Activated naive CD4-positive, alpha-beta T cell treated with anti-CD3 and anti-CD28 coated beads for 36 hours (primary cell): ENCODE results near the gene CDC14A. TPM values are rescaled to one million over a fixed set of nuclear protein-coding genes. Genes with fewer than 3 reads are reported as not detected.
"Not testable (repeated sequence)": the region's sequence is repeated elsewhere in the genome, so short reads cannot be mapped to it uniquely, and the experiment has no call there.

Source experiments
- CTCF ChIA-PET: fragments of 350-600 bp; sonication (Branson Sonifier 250); formaldehyde crosslinking; loops from one replicate; lab custom pipeline; 2021; ENCODE audit warnings: antibody characterized with exemption; lab: Charles Lee
- DNase-seq: peaks from one replicate; pipeline ENCODE4 v3.0.0-alpha.2; 2020
- H3K27ac Mint-ChIP-seq: one replicate; pipeline ENCODE4 v1.8.0; 2021; ENCODE audit warnings: mild to moderate bottlenecking, mixed read lengths
- H3K27me3 Mint-ChIP-seq: one replicate; pipeline ENCODE4 v1.8.0; 2021; ENCODE audit warnings: low read depth, mixed read lengths
- H3K36me3 Mint-ChIP-seq: one replicate; pipeline ENCODE4 v1.8.0; 2021; ENCODE audit warnings: low read depth, mixed read lengths
- H3K4me1 Mint-ChIP-seq: one replicate; pipeline ENCODE4 v1.8.0; 2021; ENCODE audit warnings: low read depth, mixed read lengths
- H3K4me3 Mint-ChIP-seq: one replicate; pipeline ENCODE4 v1.8.0; 2021; ENCODE audit warnings: mild to moderate bottlenecking, moderate library complexity, mixed read lengths
- H3K9me3 Mint-ChIP-seq: one replicate; pipeline ENCODE4 v1.8.0; 2021; ENCODE audit warnings: mixed read lengths
- intact Hi-C: fragments of 100-400 bp; cut with micrococcal nuclease; formaldehyde crosslinking; loops from one replicate; pipeline ENCODE4 v1.15.1; 2023
- total RNA-seq, 2 experiments: library from RNA; stranded (reverse); gene quantifications; one replicate each; pipeline ENCODE4 v1.2.3, GENCODE V29; 2021

Gene CDC14A
- total RNA-seq, 2 experiments from 2014 or later = 10.1 to 13.1 TPM

- intact Hi-C loops = no loop called here
- no peak overlapping the region for H3K4me3 Mint-ChIP-seq
- peaks cover 14% of the 10 kb centered on the region for H3K9me3 Mint-ChIP-seq
- H3K36me3 Mint-ChIP-seq = peaks cover 5% of the 10 kb centered on the region
- CTCF ChIA-PET = interaction anchor here (0.5 to 0.7 kb wide), 2 partner anchors 10 to 464 kb away, joined by 3 read pairs; no protein-coding TSS in a partner anchor
- no peak overlapping the region for H3K27ac Mint-ChIP-seq
- H3K27me3 Mint-ChIP-seq = no peaks in the 10 kb centered on the region
- no peak for DNase-seq
- peaks cover 13% of the 10 kb centered on the region for H3K4me1 Mint-ChIP-seq
Observed at GRCh38 chr1:100321506-100321905, 30.8 kb upstream of the CDC14A start.

DNA sequence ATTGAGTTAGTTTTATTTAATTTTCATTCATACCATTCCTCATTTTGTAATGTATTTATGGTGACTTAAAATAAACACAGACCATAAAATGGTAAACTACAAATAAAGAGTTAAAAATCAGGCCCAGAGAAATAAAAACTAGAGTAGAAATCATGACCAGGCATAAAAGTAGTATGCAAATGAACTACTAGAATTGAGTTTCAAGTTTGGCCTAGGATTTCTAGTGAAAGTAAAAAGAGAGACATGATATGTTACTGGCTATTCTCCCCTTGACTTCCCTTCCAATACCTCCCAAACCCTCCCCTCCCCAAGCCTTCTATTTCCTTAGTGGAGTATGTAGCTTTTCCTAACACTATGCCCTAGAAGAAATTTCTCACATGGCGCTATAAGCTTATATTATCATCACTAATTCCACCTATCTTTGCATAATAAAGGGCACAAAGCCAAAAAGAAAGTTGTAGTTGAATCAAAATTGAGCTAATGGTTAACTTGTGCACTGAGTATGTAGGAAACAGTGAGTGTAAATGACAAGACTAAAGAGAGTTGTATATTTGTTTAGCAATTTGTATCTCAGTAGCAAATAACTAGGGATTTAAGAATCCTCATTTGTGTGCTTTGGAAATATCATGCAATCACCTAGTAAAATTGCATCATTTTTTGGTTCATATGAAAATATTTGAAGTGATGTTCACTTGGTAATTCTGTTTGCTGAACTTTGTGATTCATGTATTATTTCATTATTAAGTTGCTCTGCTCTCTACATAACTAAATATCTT lies 29.7 kb upstream of the CDC14A start:
- DNase-seq = no peak
- intact Hi-C loops = no loop called here
- Mint-ChIP-seq H3K27ac (peak overlapping the region; percentile 59), H3K4me3 (no peak overlapping the region), H3K4me1 (peaks cover 13% of the 10 kb centered on the region), H3K27me3 (no peaks in the 10 kb centered on the region), H3K36me3 (peaks cover 5% of the 10 kb centered on the region), H3K9me3 (peaks cover 10% of the 10 kb centered on the region)
- CTCF ChIA-PET = interaction anchor here (0.5 to 1.3 kb wide), 6 partner anchors 33 to 136 kb away, joined by 3 to 5 read pairs (median 3); no protein-coding TSS in a partner anchor

- DNase-seq = no peak
- Mint-ChIP-seq H3K27ac (peak overlapping the region; percentile 59), H3K4me1 (peaks cover 13% of the 10 kb centered on the region), H3K4me3 (no peak overlapping the region), H3K9me3 (peaks cover 10% of the 10 kb centered on the region), H3K36me3 (peaks cover 5% of the 10 kb centered on the region), H3K27me3 (no peaks in the 10 kb centered on the region)
- intact Hi-C loops = no loop called here
- CTCF ChIA-PET = interaction anchor here (0.6 to 1.0 kb wide), 2 partner anchors 108 to 135 kb away, joined by 4 to 5 read pairs; no protein-coding TSS in a partner anchor
Observed at GRCh38 chr1:100323419-100324106, 28.7 kb upstream of the CDC14A start.

DNA sequence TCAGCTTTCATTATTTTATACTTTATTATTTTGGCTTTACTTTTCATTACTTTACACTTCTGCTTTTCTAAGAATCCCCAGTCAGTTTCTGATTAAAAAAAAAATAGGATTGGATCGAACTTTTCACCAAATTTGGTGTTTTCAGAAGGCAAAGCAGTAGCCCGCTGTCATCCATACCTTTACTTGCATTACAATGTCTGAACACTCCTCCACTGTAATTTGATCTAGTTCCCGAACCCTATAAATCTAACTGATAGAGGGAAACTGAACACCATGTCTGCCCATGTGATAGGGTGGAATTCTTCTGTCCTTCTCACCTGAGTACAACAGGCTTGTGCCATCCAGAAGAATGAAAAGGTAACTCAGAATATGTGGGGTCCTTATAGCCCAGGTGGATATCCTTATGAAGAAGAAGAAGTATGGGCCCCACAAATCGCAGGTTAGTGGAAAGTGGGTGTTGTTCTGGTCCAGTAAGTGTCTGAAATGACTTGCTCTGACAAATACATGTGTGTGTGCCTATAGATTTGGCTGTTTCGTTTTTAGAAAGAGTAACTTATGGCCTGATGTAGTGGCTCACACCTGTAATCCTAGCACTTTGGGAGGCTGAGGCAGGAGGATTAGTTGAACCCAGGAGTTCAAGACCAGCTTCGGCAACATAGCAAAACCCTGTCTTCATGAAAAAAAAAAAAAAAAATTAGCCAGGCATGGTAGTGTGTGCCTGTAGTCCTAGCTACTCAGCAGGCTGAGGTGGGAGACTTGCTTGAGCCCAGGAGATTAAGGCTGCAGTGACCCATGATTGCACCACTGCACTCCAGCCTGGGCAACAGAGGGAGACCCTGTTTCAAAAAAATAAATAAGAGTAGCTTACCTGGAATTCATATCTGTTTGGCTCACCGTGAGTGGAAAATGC lies 26.6 kb upstream of the CDC14A start:
- CTCF ChIA-PET = no interaction called here
- Mint-ChIP-seq H3K4me1 (peaks cover 13% of the 10 kb centered on the region), H3K4me3 (no peak overlapping the region), H3K27ac (no peak overlapping the region), H3K9me3 (no peaks in the 10 kb centered on the region), H3K36me3 (no peaks in the 10 kb centered on the region), H3K27me3 (no peaks in the 10 kb centered on the region)
- intact Hi-C loops = no loop called here
- no peak for DNase-seq

- H3K27ac Mint-ChIP-seq, CTCF ChIA-PET, H3K4me3 Mint-ChIP-seq, H3K27me3 Mint-ChIP-seq, H3K9me3 Mint-ChIP-seq, DNase-seq, H3K36me3 Mint-ChIP-seq, intact Hi-C loops: not testable (repeated sequence)
- H3K4me1 Mint-ChIP-seq = peaks cover 13% of the 10 kb centered on the region
Observed at GRCh38 chr1:100326325-100326670, 26.0 kb upstream of the CDC14A start.

- H3K9me3 Mint-ChIP-seq = no peaks in the 10 kb centered on the region
- no peaks in the 10 kb centered on the region for H3K27me3 Mint-ChIP-seq
- H3K27ac Mint-ChIP-seq = no peak overlapping the region
- no peak for DNase-seq
- peaks cover 4% of the 10 kb centered on the region for H3K4me1 Mint-ChIP-seq
- CTCF ChIA-PET = no interaction called here
- no peaks in the 10 kb centered on the region for H3K36me3 Mint-ChIP-seq
- intact Hi-C loops = loop anchor here (2.0 kb wide), 1 partner anchor 23 kb away; no protein-coding TSS in a partner anchor
- no peak overlapping the region for H3K4me3 Mint-ChIP-seq
Observed at GRCh38 chr1:100328133-100328532, 24.2 kb upstream of the CDC14A start.

DNA sequence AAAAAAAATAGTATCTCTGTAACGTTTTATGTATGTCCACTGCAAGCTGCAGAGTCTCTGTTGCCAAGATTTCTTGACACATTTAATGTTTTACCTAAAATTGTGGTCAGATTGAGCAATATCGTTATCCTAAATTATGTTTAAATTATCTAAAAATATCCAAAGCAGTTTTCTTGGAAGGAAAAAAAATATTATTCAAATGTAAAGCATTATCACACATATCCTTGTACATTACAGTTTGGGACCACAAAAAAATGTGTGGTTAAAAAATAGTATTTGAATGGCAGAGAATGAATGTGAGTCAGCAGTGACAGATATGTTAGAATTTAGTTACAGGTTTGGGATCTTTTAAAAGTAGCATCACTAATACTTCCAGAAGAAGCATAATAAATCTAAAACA lies 21.2 kb upstream of the CDC14A start:
- H3K27ac Mint-ChIP-seq, H3K4me3 Mint-ChIP-seq, CTCF ChIA-PET, H3K27me3 Mint-ChIP-seq, intact Hi-C loops, H3K4me1 Mint-ChIP-seq, DNase-seq, H3K36me3 Mint-ChIP-seq, H3K9me3 Mint-ChIP-seq: not testable (repeated sequence)

- CTCF ChIA-PET = no interaction called here
- no peak for DNase-seq
- Mint-ChIP-seq H3K27ac (no peak overlapping the region), H3K27me3 (no peaks in the 10 kb centered on the region), H3K36me3 (no peaks in the 10 kb centered on the region), H3K9me3 (no peaks in the 10 kb centered on the region), H3K4me3 (no peak overlapping the region), H3K4me1 (no peaks in the 10 kb centered on the region)
- intact Hi-C loops = no loop called here
Observed at GRCh38 chr1:100332331-100332730, 20.0 kb upstream of the CDC14A start.

DNA sequence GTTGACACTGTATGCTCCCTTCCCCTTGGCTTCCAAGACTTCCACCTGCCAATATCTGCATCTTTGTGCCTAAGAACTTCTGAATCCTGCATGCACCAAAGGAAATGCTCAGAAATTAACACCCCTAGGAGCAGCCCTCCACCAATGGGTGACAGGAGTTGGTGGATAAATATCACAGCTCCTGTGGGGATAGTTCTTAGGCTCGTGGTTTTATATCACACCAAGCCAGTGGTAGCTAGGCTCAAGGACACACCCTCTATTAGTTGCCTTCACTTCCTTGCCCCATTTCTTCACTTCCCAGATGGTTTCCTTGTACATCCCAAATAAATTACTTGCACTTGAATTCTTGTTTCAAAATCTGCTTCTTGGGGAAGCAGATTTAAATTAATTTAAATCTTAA lies 16.9 kb upstream of the CDC14A start:
- H3K4me3 Mint-ChIP-seq = no peak overlapping the region
- no peaks in the 10 kb centered on the region for H3K36me3 Mint-ChIP-seq
- no peaks in the 10 kb centered on the region for H3K4me1 Mint-ChIP-seq
- no peaks in the 10 kb centered on the region for H3K9me3 Mint-ChIP-seq
- no peak overlapping the region for H3K27ac Mint-ChIP-seq
- CTCF ChIA-PET = no interaction called here
- no peaks in the 10 kb centered on the region for H3K27me3 Mint-ChIP-seq
- intact Hi-C loops = no loop called here
- no peak for DNase-seq

- H3K36me3 Mint-ChIP-seq, H3K4me3 Mint-ChIP-seq, CTCF ChIA-PET, intact Hi-C loops, H3K9me3 Mint-ChIP-seq, DNase-seq, H3K27ac Mint-ChIP-seq, H3K4me1 Mint-ChIP-seq, H3K27me3 Mint-ChIP-seq: not testable (repeated sequence)
Observed at GRCh38 chr1:100337878-100338277, 14.4 kb upstream of the CDC14A start.

- DNase-seq, intact Hi-C loops, H3K9me3 Mint-ChIP-seq, H3K4me1 Mint-ChIP-seq, CTCF ChIA-PET, H3K27ac Mint-ChIP-seq, H3K36me3 Mint-ChIP-seq, H3K27me3 Mint-ChIP-seq, H3K4me3 Mint-ChIP-seq: not testable (repeated sequence)
Observed at GRCh38 chr1:100339735-100340134, 12.6 kb upstream of the CDC14A start.

DNA sequence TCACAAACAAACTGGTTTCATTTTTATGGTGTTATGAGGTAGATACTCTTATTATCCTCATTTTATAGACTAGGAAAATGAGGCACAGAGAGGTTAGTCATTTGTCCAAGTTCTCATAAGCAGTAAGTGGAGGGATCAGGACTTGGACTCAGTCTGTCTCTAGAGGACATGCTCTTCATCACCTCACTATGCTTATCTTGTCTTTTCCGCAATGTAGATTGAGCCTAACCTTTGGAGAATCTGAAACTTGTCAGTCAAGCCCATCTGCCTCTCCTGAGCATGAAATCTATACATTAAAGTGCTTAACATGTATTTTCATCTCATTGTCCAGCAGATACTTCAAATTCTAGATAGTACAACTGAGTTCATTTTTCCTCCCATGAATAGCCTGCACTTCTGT lies 11.8 kb upstream of the CDC14A start:
- no peaks in the 10 kb centered on the region for H3K27me3 Mint-ChIP-seq
- CTCF ChIA-PET = no interaction called here
- no peaks in the 10 kb centered on the region for H3K36me3 Mint-ChIP-seq
- H3K4me1 Mint-ChIP-seq = no peaks in the 10 kb centered on the region
- intact Hi-C loops = no loop called here
- H3K27ac Mint-ChIP-seq = no peak overlapping the region
- no peak overlapping the region for H3K4me3 Mint-ChIP-seq
- no peak for DNase-seq
- no peaks in the 10 kb centered on the region for H3K9me3 Mint-ChIP-seq
